Cardiac ventricle fibroblast (primary cell): ENCODE data around the gene AMTN. TPM values are rescaled to one million over a fixed set of nuclear protein-coding genes. Genes with fewer than 3 reads are reported as not detected.

Experiments
- total RNA-seq: library from RNA; depleted of rRNA; stranded (reverse); fragments of >200 nt; gene quantifications from 2 replicates; pipeline ENCODE4 v1.2.3, GENCODE V29; 2015

The AMTN gene, protein sequence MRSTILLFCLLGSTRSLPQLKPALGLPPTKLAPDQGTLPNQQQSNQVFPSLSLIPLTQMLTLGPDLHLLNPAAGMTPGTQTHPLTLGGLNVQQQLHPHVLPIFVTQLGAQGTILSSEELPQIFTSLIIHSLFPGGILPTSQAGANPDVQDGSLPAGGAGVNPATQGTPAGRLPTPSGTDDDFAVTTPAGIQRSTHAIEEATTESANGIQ
- not detected in 2 replicates for total RNA-seq

DNA sequence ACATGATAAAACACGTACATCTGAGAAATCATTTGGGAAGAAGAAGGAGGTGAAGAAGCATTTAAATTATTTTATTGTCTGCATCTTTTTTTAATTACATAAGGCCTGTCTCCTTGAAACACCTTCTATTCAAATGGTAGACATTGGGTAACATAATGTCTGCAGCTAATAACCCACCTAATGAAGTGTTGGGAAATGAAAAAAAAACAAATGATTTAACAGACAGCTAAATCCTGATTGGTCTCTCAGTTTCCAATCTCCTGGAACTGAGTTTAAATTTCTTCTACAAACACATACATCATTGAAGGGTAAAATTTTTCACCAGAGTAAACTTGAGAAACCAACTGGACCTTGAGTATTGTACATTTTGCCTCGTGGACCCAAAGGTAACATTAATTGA is at the start of gene AMTN:
Gene AMTN (plus strand): TSS at position 301 of the 400 bp plus-strand sequence. CDS start 209 bp downstream, outside the sequence.

DNA sequence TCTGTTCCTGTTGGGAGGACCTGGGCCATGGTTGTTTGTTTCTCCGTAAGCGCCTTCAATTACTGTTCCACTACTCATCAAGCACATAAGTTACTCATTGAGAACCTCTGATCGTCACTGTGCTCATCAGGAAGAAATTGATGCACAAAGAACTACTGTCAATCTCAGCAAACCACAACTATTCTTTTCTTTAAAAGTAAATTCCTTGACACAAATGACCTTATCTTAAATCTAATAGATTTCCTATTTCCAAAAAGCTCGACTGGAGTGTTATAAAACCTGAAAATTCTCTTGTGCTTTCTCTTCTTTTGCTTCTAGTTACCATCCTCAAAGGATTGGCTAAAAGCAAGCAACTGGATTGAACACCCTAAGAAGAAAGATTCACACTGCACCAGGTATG is 46.5 kb upstream of the AMTN start, which contains the start of gene MUC7:
Gene MUC7 (plus strand): TSS at position 301 of the 400 bp plus-strand sequence. CDS start 1,825 bp downstream, outside the sequence.

Other genes with a start within 250 kb of the AMTN start
- gene CABS1, start 183.6 kb upstream of the AMTN start, total RNA-seq, result not detected in 2 replicates
- gene SMR3A, start 157.8 kb upstream of the AMTN start, total RNA-seq, result not detected in 2 replicates
- not detected in 2 replicates for gene SMR3B, start 135.4 kb upstream of the AMTN start, total RNA-seq
- gene OPRPN, start 120.6 kb upstream of the AMTN start, total RNA-seq, result not detected in 2 replicates
- not detected in 2 replicates for gene MUC7, start 46.4 kb upstream of the AMTN start, total RNA-seq
- gene AMBN, start 73.7 kb downstream of the AMTN start, total RNA-seq, result not detected in 2 replicates
- gene ENAM, start 110.2 kb downstream of the AMTN start, total RNA-seq, result not detected in 2 replicates
- gene JCHAIN, start 147.9 kb downstream of the AMTN start, total RNA-seq, result 0.10 and 0.12 TPM in 2 replicates
- gene UTP3, start 170.0 kb downstream of the AMTN start, total RNA-seq, result 14.3 and 15.7 TPM in 2 replicates
- gene RUFY3, start 203.4 kb downstream of the AMTN start, total RNA-seq, result 17.0 and 22.5 TPM in 2 replicates